C4-2B (cell line): Measurements from ENCODE around the gene AUNIP.

Experiments used
- ZFX ChIP-seq: fragments of 450-650 bp; IDR thresholded peaks from 2 replicates; pipeline ENCODE4 v1.6.1; 2017
- TF ChIP-seq, protein P1 (sequence below): fragments of 450-650 bp; conservative IDR thresholded peaks from 2 replicates; pipeline ENCODE4 v1.5.1; 2017; ENCODE audit warnings: mild to moderate bottlenecking

DNA sequence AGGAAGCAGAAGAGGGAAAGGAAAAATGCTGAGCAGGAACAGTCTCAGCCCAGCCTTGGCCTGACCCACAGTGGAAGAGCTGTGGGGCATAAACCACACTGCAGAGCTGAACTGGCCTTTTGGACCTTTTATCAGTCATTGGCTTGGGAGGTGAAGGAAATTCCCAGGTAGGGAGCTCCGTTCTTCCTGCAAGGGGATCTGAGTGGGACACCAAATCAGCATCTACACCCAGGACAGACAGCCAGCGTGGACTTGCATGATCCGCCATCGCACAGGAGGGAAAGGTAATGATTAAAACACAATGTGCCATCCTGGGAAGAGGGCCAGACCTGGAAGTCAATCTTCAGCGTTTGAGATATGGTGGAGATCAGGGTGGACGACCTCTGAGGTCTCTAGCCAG, 40.7 kb downstream of the AUNIP start:
- TF ChIP-seq, protein P1, sequence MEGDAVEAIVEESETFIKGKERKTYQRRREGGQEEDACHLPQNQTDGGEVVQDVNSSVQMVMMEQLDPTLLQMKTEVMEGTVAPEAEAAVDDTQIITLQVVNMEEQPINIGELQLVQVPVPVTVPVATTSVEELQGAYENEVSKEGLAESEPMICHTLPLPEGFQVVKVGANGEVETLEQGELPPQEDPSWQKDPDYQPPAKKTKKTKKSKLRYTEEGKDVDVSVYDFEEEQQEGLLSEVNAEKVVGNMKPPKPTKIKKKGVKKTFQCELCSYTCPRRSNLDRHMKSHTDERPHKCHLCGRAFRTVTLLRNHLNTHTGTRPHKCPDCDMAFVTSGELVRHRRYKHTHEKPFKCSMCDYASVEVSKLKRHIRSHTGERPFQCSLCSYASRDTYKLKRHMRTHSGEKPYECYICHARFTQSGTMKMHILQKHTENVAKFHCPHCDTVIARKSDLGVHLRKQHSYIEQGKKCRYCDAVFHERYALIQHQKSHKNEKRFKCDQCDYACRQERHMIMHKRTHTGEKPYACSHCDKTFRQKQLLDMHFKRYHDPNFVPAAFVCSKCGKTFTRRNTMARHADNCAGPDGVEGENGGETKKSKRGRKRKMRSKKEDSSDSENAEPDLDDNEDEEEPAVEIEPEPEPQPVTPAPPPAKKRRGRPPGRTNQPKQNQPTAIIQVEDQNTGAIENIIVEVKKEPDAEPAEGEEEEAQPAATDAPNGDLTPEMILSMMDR: no peak
- TF ChIP-seq ZFX: no peak
